HG03045 (cell line): ENCODE data around the gene POLQ.
"Not testable (repeated sequence)": the region's sequence is repeated elsewhere in the genome, so short reads cannot be mapped to it uniquely, and the experiment has no call there.

Experiments
- ATAC-seq: cut with Tn5 transposase; IDR thresholded peaks from one replicate; pipeline ENCODE4 v1.9.1; 2021; ENCODE audit warnings: mild to moderate bottlenecking, moderate library complexity; ENCODE audit not compliant: unreplicated experiment

POLQ gene

DNA sequence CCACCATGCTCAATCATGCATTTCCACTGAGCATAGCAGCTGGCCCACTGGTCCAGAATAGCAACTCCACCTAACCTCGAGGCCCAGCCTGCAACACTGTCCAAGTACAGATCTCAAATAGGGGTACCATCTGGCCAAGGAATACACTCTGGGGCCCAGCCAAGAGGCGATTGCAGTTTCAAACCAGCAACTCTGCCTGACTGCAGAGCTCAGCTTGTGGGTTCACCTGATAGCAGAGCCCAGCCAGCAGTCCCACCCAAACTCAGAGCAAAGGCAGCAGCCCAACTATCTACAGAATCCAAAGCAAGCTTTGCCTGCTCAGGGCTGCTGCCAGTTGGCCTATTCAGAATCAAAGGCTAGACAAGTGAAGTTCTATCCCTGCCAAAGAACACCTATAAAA is 30.5 kb downstream of the POLQ start:
- ATAC-seq, result no peak

DNA sequence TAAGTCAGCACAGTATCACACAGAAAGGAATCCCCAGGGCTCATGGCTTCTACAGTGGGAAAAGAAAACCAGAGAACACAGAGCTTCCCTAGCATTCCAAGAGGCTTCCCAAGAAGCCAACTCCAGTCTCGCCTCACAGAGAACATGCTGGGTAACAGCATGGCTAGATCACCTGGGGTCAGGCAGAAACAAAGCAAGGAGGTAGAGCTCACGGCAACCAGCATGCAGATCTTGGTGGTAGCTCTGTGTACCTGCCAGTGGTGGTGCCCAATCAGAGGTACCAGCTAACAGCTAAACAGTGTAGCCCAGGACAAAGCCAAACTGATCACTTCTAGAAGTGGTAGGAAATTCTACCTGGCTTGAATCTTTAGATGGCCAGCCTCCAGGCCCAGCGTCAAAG is 31.3 kb downstream of the POLQ start:
- no peak for ATAC-seq

DNA sequence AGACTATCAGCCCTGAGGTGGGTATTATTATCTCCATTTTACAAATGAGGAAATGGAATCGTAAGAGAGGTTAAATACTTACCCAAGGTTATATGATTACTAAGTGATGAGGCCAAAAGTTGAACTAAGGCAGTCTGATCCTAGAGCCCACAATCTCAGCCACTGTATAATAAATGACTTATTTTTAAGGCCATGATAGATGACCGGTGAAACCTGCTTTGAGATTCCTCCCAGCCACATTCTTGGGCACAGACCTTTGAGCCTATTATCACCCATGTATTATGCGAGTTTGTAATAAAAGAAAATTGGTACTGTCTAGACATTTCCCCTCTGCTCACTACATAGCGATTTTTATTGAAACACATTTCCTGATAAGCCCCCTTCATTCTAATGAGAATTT is 37.4 kb downstream of the POLQ start:
- no peak for ATAC-seq

DNA sequence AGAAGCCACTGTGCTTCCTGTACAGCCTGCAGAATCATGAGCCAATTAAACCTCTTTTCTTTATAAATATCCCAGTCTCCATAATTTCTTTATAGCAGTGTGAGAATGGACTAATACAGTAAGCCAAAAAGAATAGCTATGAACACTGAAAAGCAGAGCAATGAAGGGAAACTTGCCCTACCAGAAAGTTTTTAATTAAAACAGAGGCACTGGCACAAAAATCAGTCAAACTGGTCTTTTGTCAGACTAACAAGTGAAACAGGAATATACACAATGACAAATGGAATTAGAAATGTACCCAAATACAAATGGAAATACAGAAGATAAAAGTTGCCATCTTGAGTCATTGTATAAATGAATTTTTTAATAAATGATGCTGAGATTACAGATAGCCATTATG is 40.5 kb downstream of the POLQ start:
- no peak for ATAC-seq

- no peak for ATAC-seq
Observed at GRCh38 chr3:121504618-121505017, 41.2 kb downstream of the POLQ start.

- no peak for ATAC-seq
Observed at GRCh38 chr3:121496786-121497185, 49.0 kb downstream of the POLQ start.

DNA sequence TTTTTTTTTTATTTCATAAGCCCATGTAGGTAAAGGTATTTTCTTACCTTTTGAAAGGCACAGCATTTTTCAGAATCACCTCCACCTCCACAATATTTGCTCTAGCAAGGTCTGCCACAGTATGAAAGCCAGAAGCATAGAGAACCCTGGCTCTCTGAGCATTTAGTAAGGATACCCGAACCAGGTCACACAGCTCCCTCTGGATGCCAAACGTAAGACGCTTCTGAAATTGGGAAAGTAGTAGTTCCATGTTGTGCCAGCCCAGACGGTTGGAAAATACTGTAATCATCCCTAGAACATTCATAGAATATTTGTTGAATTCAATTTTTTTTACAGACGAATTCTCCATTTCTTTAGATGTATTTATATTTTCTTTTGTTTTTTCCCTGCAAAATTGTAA is 52.4 kb downstream of the POLQ start:
- ATAC-seq, result no peak

GRCh38 chr3:121491683-121492320 is 54.0 kb downstream of the POLQ start:
- no peak for ATAC-seq

GRCh38 chr3:121490161-121490560 is 55.6 kb downstream of the POLQ start:
- ATAC-seq, result no peak

DNA sequence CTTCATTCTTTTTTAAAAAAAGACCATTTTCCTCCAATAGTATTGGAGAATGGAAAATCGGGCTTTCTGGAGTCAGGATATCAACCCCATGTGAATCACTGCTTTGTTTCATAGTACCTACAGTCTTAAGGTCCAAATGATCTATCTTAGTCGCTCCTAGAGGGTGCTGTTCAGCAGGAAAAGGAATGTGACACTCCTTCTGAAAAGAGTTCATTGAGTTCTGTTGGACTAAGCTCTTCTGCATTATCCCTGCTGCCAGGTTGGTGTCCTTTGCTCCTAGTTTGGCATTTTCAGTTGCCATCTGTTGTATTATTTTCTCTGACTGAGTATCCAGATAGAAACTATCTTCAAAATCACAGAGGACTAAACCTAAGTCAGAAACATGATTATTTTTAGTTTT is 57.2 kb downstream of the POLQ start:
- no peak for ATAC-seq

DNA sequence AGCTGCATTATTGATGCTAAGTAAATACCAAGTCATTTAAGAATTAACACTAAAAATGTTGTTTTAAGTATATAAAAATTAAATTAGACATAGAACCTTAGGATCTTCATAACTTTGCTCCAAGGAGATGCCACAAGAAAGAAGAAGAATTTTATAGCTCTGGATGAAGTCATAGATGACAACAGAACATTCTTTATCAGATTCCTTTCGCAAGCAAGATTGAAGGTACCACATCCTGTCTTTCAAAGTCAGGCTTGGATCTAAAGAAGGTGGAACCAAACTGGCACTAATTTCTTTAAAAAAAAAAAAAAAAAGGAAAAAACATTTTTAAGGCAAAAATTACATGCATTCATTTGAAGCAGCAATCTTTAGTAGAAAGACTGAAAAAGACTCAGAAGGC is 62.5 kb downstream of the POLQ start:
- no peak for ATAC-seq

- ATAC-seq, result no peak
Observed at GRCh38 chr3:121482660-121483059, 63.1 kb downstream of the POLQ start.

DNA sequence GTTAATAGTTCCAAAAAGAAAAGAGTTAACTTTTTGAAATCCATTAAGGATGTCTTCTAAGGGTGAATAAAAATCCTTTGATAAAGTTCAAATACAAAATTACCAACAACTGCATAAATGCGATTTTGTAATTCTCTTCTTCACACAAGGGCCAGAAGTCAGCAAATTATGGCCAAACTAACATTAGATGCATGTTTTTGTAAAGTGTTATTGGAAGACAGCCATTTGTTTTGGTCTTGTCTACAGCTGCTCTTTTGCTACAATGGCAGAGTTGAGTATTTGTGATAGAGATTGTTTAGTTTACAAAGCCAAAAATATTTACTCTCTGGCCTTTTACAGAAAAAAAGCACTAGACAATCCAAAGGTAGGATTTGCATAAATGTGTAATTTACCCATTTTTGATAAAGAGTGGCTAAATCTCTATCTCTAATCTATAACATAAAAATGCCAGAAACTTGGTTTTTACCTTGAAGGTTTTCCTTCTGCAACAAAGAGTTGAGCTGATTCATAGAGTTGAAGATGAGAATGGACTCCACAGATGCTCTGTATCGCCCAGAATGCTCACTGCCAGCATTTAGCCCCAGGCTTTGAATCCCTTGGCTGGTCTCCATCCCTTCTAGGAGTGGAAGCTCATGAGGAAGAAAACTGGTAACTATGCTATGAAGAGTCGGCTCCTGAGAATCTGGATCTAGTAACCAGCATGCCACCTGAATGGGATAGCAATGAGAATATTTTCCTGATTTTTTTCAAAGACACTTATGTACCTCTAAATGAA is 64.5 kb downstream of the POLQ start:
- ATAC-seq, result no peak

GRCh38 chr3:121477589-121477988 is 68.2 kb downstream of the POLQ start:
- no peak for ATAC-seq

GRCh38 chr3:121473001-121473400 is 72.8 kb downstream of the POLQ start:
- ATAC-seq, result no peak

DNA sequence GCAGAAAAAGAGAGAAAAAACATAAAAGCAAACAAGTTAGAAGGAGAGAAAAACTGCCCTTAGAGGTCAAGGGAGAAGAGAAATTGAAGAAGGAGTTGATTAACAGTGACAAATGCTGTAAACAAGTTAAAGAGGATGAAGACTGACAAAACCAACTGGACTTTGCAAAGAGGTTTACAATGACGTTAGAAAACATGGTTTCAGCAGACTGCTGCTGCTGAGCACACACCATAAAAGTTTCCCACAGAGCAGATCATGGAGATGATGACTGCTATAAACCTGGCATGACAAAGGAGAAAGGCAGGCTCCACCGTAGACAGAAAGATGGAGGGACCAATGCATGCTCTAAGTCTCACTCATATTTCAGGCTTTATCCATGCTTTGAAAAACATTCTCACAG is 78.7 kb downstream of the POLQ start:
- ATAC-seq, result no peak

DNA sequence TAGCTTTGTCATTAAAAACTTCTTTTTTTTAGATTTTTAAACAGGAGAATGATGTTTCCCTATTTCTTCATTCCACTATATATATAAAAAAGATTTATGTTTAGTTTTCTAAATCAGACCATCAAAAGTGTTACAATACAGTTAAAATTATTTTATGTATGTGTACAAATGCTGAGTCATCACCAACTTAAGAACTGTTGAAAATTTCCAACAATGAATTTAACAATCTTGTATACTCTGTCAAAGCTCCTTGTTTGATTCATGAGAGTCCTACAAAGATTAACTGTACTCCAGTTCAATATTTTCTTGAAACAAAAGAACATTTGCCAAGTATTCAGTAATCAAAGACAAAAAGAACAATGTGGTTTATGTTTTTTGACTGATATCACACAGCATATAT is 82.0 kb downstream of the POLQ start:
- no peak for ATAC-seq

DNA sequence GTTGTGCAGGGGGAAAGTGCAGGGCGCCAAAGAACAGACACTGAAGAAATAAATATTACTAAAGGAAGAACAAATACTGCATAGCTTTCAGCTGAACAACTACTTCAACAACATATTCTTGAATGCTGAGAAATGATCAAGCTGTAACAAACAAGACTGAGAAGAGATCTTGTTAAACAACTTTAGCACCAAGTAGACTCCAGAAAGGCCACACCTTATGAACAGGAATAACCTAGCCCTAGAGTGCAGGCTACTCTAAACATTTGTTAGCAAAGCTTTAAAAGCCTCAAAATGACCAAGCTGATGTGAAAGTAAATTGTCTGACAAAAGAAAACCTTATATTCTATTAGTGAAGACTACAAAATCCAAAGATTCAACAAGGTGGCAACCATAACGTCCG is 83.2 kb downstream of the POLQ start:
- ATAC-seq, result no peak

- not testable (repeated sequence) for ATAC-seq
Observed at GRCh38 chr3:121451752-121452151, 94.0 kb downstream of the POLQ start.

GRCh38 chr3:121443456-121443855 is 102.3 kb downstream of the POLQ start:
- ATAC-seq, result no peak

- ATAC-seq, result no peak
Observed at GRCh38 chr3:121436641-121437040, 109.1 kb downstream of the POLQ start.

- ATAC-seq, result no peak
Observed at GRCh38 chr3:121436074-121436473, 109.7 kb downstream of the POLQ start.
